ENCODE data around the gene CLN5. TPM values are rescaled to one million over a fixed set of nuclear protein-coding genes. Genes with fewer than 3 reads are reported as not detected.

CLN5 gene
- total and polyA plus RNA-seq, 2 of the 13 experiments (the other 11 are each of a cell fraction or from before 2014, with no cell fraction given) = 10.1 to 13.7 TPM

GRCh38 chr13:77053192-77053591 lies 61.3 kb downstream of the CLN5 start:
- H3K9ac ChIP-seq (ENCODE audit: insufficient read depth, low read depth, low read length) = no peak overlapping the region
- H3K4me3 ChIP-seq (replicated peaks in 1 of 3; ENCODE audit: insufficient read depth in 1 of 3, low read depth in 2 of 3, low read length in 3 of 3) = no peak overlapping the region
- no peak overlapping the region for H3K4me2 ChIP-seq (ENCODE audit: low read depth, low read length)
- H4K20me1 ChIP-seq (ENCODE audit: insufficient read depth, low read length) = no peaks in the 10 kb centered on the region
- no peak overlapping the region for H3K27ac ChIP-seq (ENCODE audit: extremely low read length, insufficient read depth, low read length)
- H3K27me3 ChIP-seq (ENCODE audit: control insufficient read depth in 1 of 2, insufficient read depth in 2 of 2, low read length in 2 of 2) = no peaks in the 10 kb centered on the region
- ChIA-PET CTCF (ENCODE audit: low intra/inter-chr PET ratio, low total read pairs) (no interaction called here), POLR2A (no interaction called here)
- no peak overlapping the region for H2AFZ ChIP-seq (ENCODE audit: low read length)
- 97% methylated on average over 4 of the region's 4 CpGs for WGBS (ENCODE audit: low lambda C conversion rate)
- in situ Hi-C loops (cut with HindIII; ENCODE audit: extremely low pct_ligation_motif_present, low pct_unique_long_range_greater_than_20kb) = no loop called here
- ATAC-seq (no peak), FAIRE-seq (no peak), DNase-seq (ENCODE audit: low spot score) (no peak)
- no peaks in the 10 kb centered on the region for H3K9me3 ChIP-seq (ENCODE audit: low read length)
- intact Hi-C loops (cut with micrococcal nuclease; ENCODE audit: unreplicated experiment) = no loop called here
- TF ChIP-seq ETV5 (CRISPR knock-in tag; IDR thresholded peaks at IDR 0.05; ENCODE audit: borderline replicate concordance) (no peak), SRSF9 (IDR thresholded peaks at IDR 0.05; ENCODE audit: borderline replicate concordance, insufficient read depth, low read depth, low read length, poor library complexity, severe bottlenecking) (no peak), MTF2 (CRISPR knock-in tag; IDR thresholded peaks at IDR 0.05; ENCODE audit: borderline replicate concordance) (no peak), ZNF143 (CRISPR knock-in tag; IDR thresholded peaks at IDR 0.05) (no peak), SMAD9 (CRISPR knock-in tag; IDR thresholded peaks at IDR 0.05) (no peak), MYPOP (CRISPR knock-in tag; IDR thresholded peaks at IDR 0.05) (no peak), ZNF260 (CRISPR knock-in tag; IDR thresholded peaks at IDR 0.05; ENCODE audit: borderline replicate concordance, low read depth) (no peak), MATR3 (CRISPR knock-in tag; IDR thresholded peaks at IDR 0.05) (no peak), ARNTL (CRISPR knock-in tag; IDR thresholded peaks at IDR 0.05) (no peak), ZBTB3 (CRISPR knock-in tag; IDR thresholded peaks at IDR 0.05; ENCODE audit: borderline replicate concordance, low read depth) (no peak), ZNF367 (CRISPR knock-in tag; IDR thresholded peaks at IDR 0.05; ENCODE audit: borderline replicate concordance) (no peak), RFX1 (IDR thresholded peaks at IDR 0.05) (no peak), AKAP8 (CRISPR knock-in tag; IDR thresholded peaks at IDR 0.05) (no peak), SIN3B (IDR thresholded peaks at IDR 0.05; ENCODE audit: low read length) (no peak), NFIC (IDR thresholded peaks at IDR 0.05; ENCODE audit: low read length) (no peak), ZNF101 (CRISPR knock-in tag; IDR thresholded peaks at IDR 0.05; ENCODE audit: borderline replicate concordance, low read depth) (no peak), U2AF2 (IDR thresholded peaks at IDR 0.05; ENCODE audit: low read depth, low read length) (no peak), EZH2 (conservative IDR thresholded peaks at IDR 0.05; ENCODE audit: low read depth, low read length) (no peak), HHEX (CRISPR knock-in tag; IDR thresholded peaks at IDR 0.05) (no peak)
- peaks cover 0 to 16% of the 10 kb centered on the region in 2 experiments; a peak in 2 of 5 replicates for H3K36me3 ChIP-seq (replicated peaks in 1 of 2; ENCODE audit: control insufficient read depth in 1 of 2, insufficient read depth in 2 of 2, low read length in 2 of 2)
- peaks cover 12% of the 10 kb centered on the region; the same call in 1 of the 2 replicates for H3K4me1 ChIP-seq (ENCODE audit: insufficient read depth, low read length)
- BruUV-seq (replicated peaks) = no TSS peak
- H3K79me2 ChIP-seq (ENCODE audit: insufficient read depth, low read length) = no peaks in the 10 kb centered on the region

Other genes with a start within 250 kb of the CLN5 start
- gene KCTD12, start 105.7 kb upstream of the CLN5 start, total RNA-seq (2016; rRNA removed; fragmentation: Illumina TruSeq; extraction: Trizol) = not detected in 2 replicates
- not detected in 2 replicates for gene KCTD12, start 105.7 kb upstream of the CLN5 start, polyA plus RNA-seq (2011; rRNA removed)
- gene ACOD1, start 43.6 kb upstream of the CLN5 start, total RNA-seq (2016; rRNA removed; fragmentation: Illumina TruSeq; extraction: Trizol) = not detected in 2 replicates
- not detected in 2 replicates for gene ACOD1, start 43.6 kb upstream of the CLN5 start, polyA plus RNA-seq (2011; rRNA removed)
- 18.5 and 22.6 TPM in 2 replicates for gene FBXL3, start 35.1 kb downstream of the CLN5 start, total RNA-seq (2016; rRNA removed; fragmentation: Illumina TruSeq; extraction: Trizol)
- 10.6 and 11.5 TPM in 2 replicates for gene FBXL3, start 35.1 kb downstream of the CLN5 start, polyA plus RNA-seq (2011; rRNA removed)

Data from HepG2 (cell line).